Measurements from ENCODE around the gene ALPL.
A peak's percentile ranks its signal among the peaks of the same experiment; 100 is the strongest.
"Not testable (repeated sequence)": the region's sequence is repeated elsewhere in the genome, so short reads cannot be mapped to it uniquely, and the experiment has no call there.

The ALPL gene

GRCh38 chr1:21559788-21560567 lies 50.8 kb downstream of the ALPL start:
- ATAC-seq, result no peak
- Mint-ChIP-seq H3K4me3 (no peak overlapping the region), H3K4me1 (no peaks in the 10 kb centered on the region), H3K27ac (no peak overlapping the region), H3K36me3 (no peaks in the 10 kb centered on the region), H3K9me3 (no peaks in the 10 kb centered on the region)
- DNase-seq (ENCODE audit: low spot score in 2 of 2), result no peak

GRCh38 chr1:21560916-21561638 lies 51.9 kb downstream of the ALPL start:
- H3K36me3 Mint-ChIP-seq, result no peaks in the 10 kb centered on the region
- DNase-seq (ENCODE audit: low spot score in 2 of 2) (no peak), ATAC-seq (no peak)
- no peaks in the 10 kb centered on the region for H3K9me3 Mint-ChIP-seq
- H3K4me3 Mint-ChIP-seq, result no peak overlapping the region
- H3K4me1 Mint-ChIP-seq, result no peaks in the 10 kb centered on the region
- no peak overlapping the region for H3K27ac Mint-ChIP-seq

GRCh38 chr1:21562896-21563295 lies 53.7 kb downstream of the ALPL start:
- no peak overlapping the region for H3K27ac Mint-ChIP-seq
- ATAC-seq, result no peak
- no peaks in the 10 kb centered on the region for H3K36me3 Mint-ChIP-seq
- no peak for DNase-seq (ENCODE audit: low spot score in 2 of 2)
- H3K4me1 Mint-ChIP-seq, result no peaks in the 10 kb centered on the region
- H3K9me3 Mint-ChIP-seq, result no peaks in the 10 kb centered on the region
- H3K4me3 Mint-ChIP-seq, result no peak overlapping the region

- Mint-ChIP-seq H3K4me3 (no peak overlapping the region), H3K36me3 (no peaks in the 10 kb centered on the region), H3K4me1 (no peaks in the 10 kb centered on the region), H3K27ac (no peak overlapping the region), H3K9me3 (no peaks in the 10 kb centered on the region)
- DNase-seq (ENCODE audit: low spot score in 2 of 2) (no peak), ATAC-seq (no peak)
These were observed 54.7 kb downstream of the ALPL start for GRCh38 chr1:21563971-21564370.

GRCh38 chr1:21564521-21565095 lies 55.4 kb downstream of the ALPL start:
- ATAC-seq (peak; percentile 22), DNase-seq (ENCODE audit: low spot score in 2 of 2) (no peak)
- no peak overlapping the region for H3K4me3 Mint-ChIP-seq
- H3K9me3 Mint-ChIP-seq, result no peaks in the 10 kb centered on the region
- no peaks in the 10 kb centered on the region for H3K36me3 Mint-ChIP-seq
- H3K4me1 Mint-ChIP-seq, result no peaks in the 10 kb centered on the region
- H3K27ac Mint-ChIP-seq, result no peak overlapping the region

GRCh38 chr1:21565285-21565684 lies 56.1 kb downstream of the ALPL start:
- Mint-ChIP-seq H3K9me3 (no peaks in the 10 kb centered on the region), H3K4me3 (no peak overlapping the region), H3K36me3 (no peaks in the 10 kb centered on the region), H3K27ac (no peak overlapping the region), H3K4me1 (no peaks in the 10 kb centered on the region)
- no peak for ATAC-seq
- DNase-seq (ENCODE audit: low spot score in 2 of 2), result no peak

GRCh38 chr1:21566361-21566760 lies 57.1 kb downstream of the ALPL start:
- H3K4me3 Mint-ChIP-seq; H3K9me3 Mint-ChIP-seq; H3K36me3 Mint-ChIP-seq; H3K27ac Mint-ChIP-seq; ATAC-seq; H3K4me1 Mint-ChIP-seq; DNase-seq (ENCODE audit: low spot score in 2 of 2): not testable (repeated sequence)

- no peaks in the 10 kb centered on the region for H3K36me3 Mint-ChIP-seq
These were observed 58.2 kb downstream of the ALPL start for GRCh38 chr1:21567241-21568005.

GRCh38 chr1:21568006-21568746 lies 59.0 kb downstream of the ALPL start:
- Mint-ChIP-seq H3K4me3 (no peak overlapping the region), H3K36me3 (no peaks in the 10 kb centered on the region), H3K9me3 (no peaks in the 10 kb centered on the region), H3K4me1 (no peaks in the 10 kb centered on the region), H3K27ac (peak overlapping the region; percentile 60)
- DNase-seq (ENCODE audit: low spot score in 2 of 2) (no peak), ATAC-seq (no peak)

More at GRCh38 chr1:21567241-21568005, 58.2 kb downstream of the ALPL start:
- H3K4me3 Mint-ChIP-seq, result no peak overlapping the region
- H3K27ac Mint-ChIP-seq, result no peak overlapping the region
- H3K9me3 Mint-ChIP-seq, result no peaks in the 10 kb centered on the region
- DNase-seq (ENCODE audit: low spot score in 2 of 2) (no peak), ATAC-seq (no peak)
- no peaks in the 10 kb centered on the region for H3K4me1 Mint-ChIP-seq

GRCh38 chr1:21568809-21569385 lies 59.7 kb downstream of the ALPL start:
- Mint-ChIP-seq H3K4me3 (no peak overlapping the region), H3K36me3 (no peaks in the 10 kb centered on the region), H3K4me1 (no peaks in the 10 kb centered on the region), H3K27ac (peak overlapping the region; percentile 60), H3K9me3 (no peaks in the 10 kb centered on the region)
- no peak for DNase-seq (ENCODE audit: low spot score in 2 of 2)
- ATAC-seq, result no peak

GRCh38 chr1:21569820-21570527 lies 60.8 kb downstream of the ALPL start:
- Mint-ChIP-seq H3K9me3 (no peaks in the 10 kb centered on the region), H3K4me1 (no peaks in the 10 kb centered on the region), H3K27ac (no peak overlapping the region), H3K4me3 (no peak overlapping the region), H3K36me3 (no peaks in the 10 kb centered on the region)
- DNase-seq (ENCODE audit: low spot score in 2 of 2) (no peak), ATAC-seq (no peak)

GRCh38 chr1:21570528-21570875 lies 61.3 kb downstream of the ALPL start:
- no peaks in the 10 kb centered on the region for H3K4me1 Mint-ChIP-seq
- no peak for ATAC-seq
- H3K9me3 Mint-ChIP-seq, result no peaks in the 10 kb centered on the region
- H3K4me3 Mint-ChIP-seq, result no peak overlapping the region
- H3K27ac Mint-ChIP-seq, result no peak overlapping the region
- no peaks in the 10 kb centered on the region for H3K36me3 Mint-ChIP-seq
- DNase-seq (ENCODE audit: low spot score in 2 of 2), result no peak

- Mint-ChIP-seq H3K36me3 (no peaks in the 10 kb centered on the region), H3K27ac (no peak overlapping the region), H3K4me3 (no peak overlapping the region), H3K9me3 (no peaks in the 10 kb centered on the region), H3K4me1 (no peaks in the 10 kb centered on the region)
- no peak for DNase-seq (ENCODE audit: low spot score in 2 of 2)
- ATAC-seq, result no peak
These were observed 61.7 kb downstream of the ALPL start for GRCh38 chr1:21570885-21571284.

- Mint-ChIP-seq H3K27ac (no peak overlapping the region), H3K4me1 (no peaks in the 10 kb centered on the region), H3K9me3 (no peaks in the 10 kb centered on the region), H3K36me3 (no peaks in the 10 kb centered on the region), H3K4me3 (no peak overlapping the region)
- no peak for ATAC-seq
- no peak for DNase-seq (ENCODE audit: low spot score in 2 of 2)
These were observed 63.0 kb downstream of the ALPL start for GRCh38 chr1:21572221-21572620.
